Measurements from ENCODE around the gene HSD17B11.

The HSD17B11 gene

DNA sequence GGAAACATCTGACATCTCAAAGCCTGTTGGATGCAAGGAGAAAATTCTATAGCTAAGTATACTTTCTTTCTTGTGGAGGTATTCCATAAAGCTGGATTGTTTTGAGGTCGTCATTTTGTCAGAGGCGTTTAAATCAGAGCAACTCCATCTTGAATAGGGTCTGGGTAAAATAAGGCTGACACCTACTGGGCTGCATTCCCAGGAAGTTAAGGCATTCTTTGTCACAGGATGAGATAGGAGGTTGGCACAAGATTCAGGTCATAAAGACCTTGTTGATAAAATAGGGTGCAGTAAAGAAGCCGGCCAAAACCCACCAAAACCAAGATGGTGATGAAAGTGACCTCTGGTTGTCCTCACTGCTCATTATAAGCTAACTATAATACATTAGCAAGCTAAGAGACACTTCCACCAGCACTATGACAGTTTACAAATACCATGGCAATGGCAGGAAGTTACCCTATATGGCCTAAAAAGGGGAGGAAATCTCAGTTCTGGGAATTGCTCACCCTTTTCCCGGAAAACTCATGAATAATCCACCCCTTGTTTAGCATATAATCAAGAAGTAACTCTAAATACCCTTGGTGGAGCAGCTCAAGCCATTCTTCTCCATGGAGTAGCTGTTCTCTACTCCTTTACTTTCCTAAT, 80.2 kb downstream of the HSD17B11 start:
- no peak for TF ChIP-seq CTCF (IDR thresholded peaks at IDR 0.05; ENCODE audit: borderline replicate concordance, control extremely low read depth, extremely low read depth, insufficient read depth, missing control alignments)
- DNase-seq (ENCODE audit: low spot score), result no peak
- in situ Hi-C loops (cut with MboI; ENCODE audit: low sequenced_read_pairs, unreplicated experiment), result no loop called here

GRCh38 chr4:87309625-87310024, 81.4 kb downstream of the HSD17B11 start:
- in situ Hi-C loops (cut with MboI; ENCODE audit: low sequenced_read_pairs, unreplicated experiment), result no loop called here
- DNase-seq (ENCODE audit: low spot score), result no peak
- TF ChIP-seq CTCF (IDR thresholded peaks at IDR 0.05; ENCODE audit: borderline replicate concordance, control extremely low read depth, extremely low read depth, insufficient read depth, missing control alignments), result no peak

DNA sequence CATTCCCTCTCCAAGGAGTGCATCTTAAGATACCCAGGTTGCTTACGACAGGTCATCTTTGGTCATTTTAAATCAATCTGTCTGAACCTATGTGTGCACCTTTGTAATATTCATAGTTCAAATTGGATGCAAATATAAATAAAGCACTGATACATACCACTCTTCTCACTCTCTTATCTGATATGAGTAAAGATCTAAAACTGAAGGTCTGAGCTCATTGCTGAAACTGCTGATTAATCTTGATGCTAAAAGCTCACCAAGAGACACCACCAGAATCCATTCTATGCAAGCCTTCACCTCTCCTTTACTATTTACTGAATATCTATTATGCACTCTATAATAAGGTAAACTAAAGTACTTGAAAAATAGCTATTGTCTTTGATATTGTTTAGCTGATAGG, 84.9 kb downstream of the HSD17B11 start:
- no peak for DNase-seq (ENCODE audit: low spot score)
- in situ Hi-C loops (cut with MboI; ENCODE audit: low sequenced_read_pairs, unreplicated experiment), result no loop called here
- TF ChIP-seq CTCF (IDR thresholded peaks at IDR 0.05; ENCODE audit: borderline replicate concordance, control extremely low read depth, extremely low read depth, insufficient read depth, missing control alignments), result no peak

GRCh38 chr4:87305562-87305961, 85.4 kb downstream of the HSD17B11 start:
- TF ChIP-seq CTCF (IDR thresholded peaks at IDR 0.05; ENCODE audit: borderline replicate concordance, control extremely low read depth, extremely low read depth, insufficient read depth, missing control alignments), result no peak
- in situ Hi-C loops (cut with MboI; ENCODE audit: low sequenced_read_pairs, unreplicated experiment), result no loop called here
- no peak for DNase-seq (ENCODE audit: low spot score)

GRCh38 chr4:87304745-87305432, 86.1 kb downstream of the HSD17B11 start:
- no peak for TF ChIP-seq CTCF (IDR thresholded peaks at IDR 0.05; ENCODE audit: borderline replicate concordance, control extremely low read depth, extremely low read depth, insufficient read depth, missing control alignments)
- in situ Hi-C loops (cut with MboI; ENCODE audit: low sequenced_read_pairs, unreplicated experiment), result no loop called here
- DNase-seq (ENCODE audit: low spot score), result no peak

DNA sequence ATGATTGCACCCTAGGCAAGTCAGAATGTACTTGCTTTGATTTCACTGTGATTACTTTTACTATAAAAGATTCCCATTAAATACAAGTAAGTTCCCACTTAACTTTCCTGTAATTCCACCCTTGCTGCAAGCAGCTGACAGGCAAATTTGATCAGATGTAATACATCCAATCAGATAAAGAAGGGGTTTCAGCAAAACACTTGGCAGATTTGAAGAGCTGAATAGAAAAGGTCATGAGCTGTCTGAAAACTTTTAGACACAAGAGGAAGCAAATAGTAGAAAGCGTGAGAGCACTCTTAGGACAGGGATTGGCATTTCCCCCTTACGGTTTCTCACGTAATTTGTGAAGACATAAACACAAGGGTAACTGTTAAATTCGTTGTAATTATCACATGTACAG, 91.1 kb downstream of the HSD17B11 start:
- DNase-seq (ENCODE audit: low spot score), result no peak
- in situ Hi-C loops (cut with MboI; ENCODE audit: low sequenced_read_pairs, unreplicated experiment), result no loop called here
- TF ChIP-seq CTCF (IDR thresholded peaks at IDR 0.05; ENCODE audit: borderline replicate concordance, control extremely low read depth, extremely low read depth, insufficient read depth, missing control alignments), result no peak
